GM18505 (cell line): ENCODE measurements around the gene MPHOSPH8.
"Not testable (repeated sequence)": the region's sequence is repeated elsewhere in the genome, so short reads cannot be mapped to it uniquely, and the experiment has no call there.

Experiments used
- ATAC-seq: cut with Tn5 transposase; IDR thresholded peaks from one replicate; pipeline ENCODE4 v1.9.1; 2021; ENCODE audit not compliant: unreplicated experiment
- POLR2A ChIP-seq: IDR thresholded peaks from 4 replicates; pipeline ENCODE4 v1.6.1; 2011; ENCODE audit warnings: borderline replicate concordance; ENCODE audit not compliant: insufficient read depth, insufficient read length; ENCODE audit errors: extremely low read depth

Gene MPHOSPH8

GRCh38 chr13:19661561-19661960 lies 28.1 kb downstream of the MPHOSPH8 start:
- no peak for ATAC-seq
- no peak for TF ChIP-seq POLR2A

GRCh38 chr13:19663416-19663979 lies 30.0 kb downstream of the MPHOSPH8 start:
- TF ChIP-seq POLR2A, result no peak
- ATAC-seq, result no peak

GRCh38 chr13:19664481-19665230 lies 31.2 kb downstream of the MPHOSPH8 start:
- no peak for ATAC-seq
- TF ChIP-seq POLR2A, result no peak

- TF ChIP-seq POLR2A, result no peak
- no peak for ATAC-seq
Measured at GRCh38 chr13:19665427-19665859, 32.0 kb downstream of the MPHOSPH8 start.

- TF ChIP-seq POLR2A, result no peak
- ATAC-seq, result no peak
Measured at GRCh38 chr13:19668778-19669177, 35.3 kb downstream of the MPHOSPH8 start.

GRCh38 chr13:19670147-19670546 lies 36.7 kb downstream of the MPHOSPH8 start:
- no peak for TF ChIP-seq POLR2A
- ATAC-seq, result no peak

GRCh38 chr13:19672990-19673389 lies 39.5 kb downstream of the MPHOSPH8 start:
- TF ChIP-seq POLR2A, result no peak

GRCh38 chr13:19673473-19674430 lies 40.3 kb downstream of the MPHOSPH8 start:
- no peak for TF ChIP-seq POLR2A
- ATAC-seq, result no peak

More at GRCh38 chr13:19672990-19673389, 39.5 kb downstream of the MPHOSPH8 start:
- ATAC-seq, result no peak

- no peak for ATAC-seq
- TF ChIP-seq POLR2A, result no peak
Measured at GRCh38 chr13:19674898-19675297, 41.4 kb downstream of the MPHOSPH8 start.

- no peak for TF ChIP-seq POLR2A
- no peak for ATAC-seq
Measured at GRCh38 chr13:19676168-19676567, 42.7 kb downstream of the MPHOSPH8 start.

GRCh38 chr13:19680751-19681150 lies 47.3 kb downstream of the MPHOSPH8 start:
- ATAC-seq, result no peak
- TF ChIP-seq POLR2A, result no peak

- no peak for TF ChIP-seq POLR2A
- ATAC-seq, result no peak
Measured at GRCh38 chr13:19681517-19681916, 48.1 kb downstream of the MPHOSPH8 start.

- no peak for TF ChIP-seq POLR2A
- ATAC-seq, result no peak
Measured at GRCh38 chr13:19685034-19685433, 51.6 kb downstream of the MPHOSPH8 start.

- no peak for ATAC-seq
- no peak for TF ChIP-seq POLR2A
Measured at GRCh38 chr13:19685437-19685836, 52.0 kb downstream of the MPHOSPH8 start.

GRCh38 chr13:19691447-19691846 lies 58.0 kb downstream of the MPHOSPH8 start:
- not testable (repeated sequence) for ATAC-seq
